ENCODE measurements around the gene DHX8.
"Not testable (repeated sequence)": the region's sequence is repeated elsewhere in the genome, so short reads cannot be mapped to it uniquely, and the experiment has no call there.

DHX8 gene

DNA sequence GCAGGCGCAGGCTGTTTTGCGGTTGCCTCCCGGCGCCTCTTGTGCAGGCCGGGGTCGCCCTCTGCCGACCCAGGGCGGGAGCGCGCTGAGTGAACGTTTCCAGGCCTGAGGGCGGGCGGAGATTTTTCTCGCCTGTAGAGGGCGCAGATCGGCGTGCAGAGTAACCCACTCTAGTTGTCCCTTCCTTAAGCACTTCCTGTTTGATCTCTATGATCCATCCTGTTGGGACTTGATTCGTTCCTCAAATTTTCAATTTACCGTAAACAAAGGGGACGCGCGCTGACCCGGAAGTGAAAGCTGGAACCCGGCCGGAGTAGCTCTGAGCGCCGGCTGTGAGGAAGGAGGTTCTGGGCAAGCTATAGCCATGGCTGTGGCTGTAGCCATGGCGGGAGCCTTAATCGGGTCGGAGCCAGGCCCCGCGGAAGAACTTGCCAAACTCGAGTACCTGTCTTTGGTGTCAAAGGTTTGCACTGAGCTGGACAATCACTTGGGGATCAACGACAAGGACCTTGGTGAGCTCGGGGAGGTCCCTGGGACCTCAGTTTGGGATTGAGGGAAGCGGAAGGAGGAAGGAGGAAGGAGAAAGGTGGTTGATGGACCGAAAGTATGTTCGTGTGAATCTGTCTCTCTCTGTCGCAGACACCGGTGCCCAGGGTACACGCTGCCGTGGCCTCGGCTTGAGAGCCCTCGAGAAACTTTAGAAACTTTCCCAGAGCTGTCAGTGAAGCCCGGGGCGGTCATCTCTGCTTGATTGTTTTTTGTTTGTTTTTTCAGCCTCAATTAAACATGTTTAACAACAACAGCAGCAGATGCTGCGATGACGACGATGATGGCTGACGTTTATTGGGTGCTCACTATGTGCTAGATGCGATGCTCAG is at the start of gene DHX8:
Gene DHX8, plus strand, starts transcription at position 302 of the 878 bp plus-strand sequence. Its CDS starts 63 bp downstream, at position 365.
- in situ Hi-C loops (cut with MboI; ENCODE audit: low pct_unique_long_range_greater_than_20kb, low sequenced_read_pairs), result no loop called here
- peak; percentile 99 for DNase-seq

GRCh38 chr17:43434902-43435319 is 48.9 kb upstream of the DHX8 start:
- in situ Hi-C loops (cut with MboI; ENCODE audit: low pct_unique_long_range_greater_than_20kb, low sequenced_read_pairs), result no loop called here
- no peak for DNase-seq

DNA sequence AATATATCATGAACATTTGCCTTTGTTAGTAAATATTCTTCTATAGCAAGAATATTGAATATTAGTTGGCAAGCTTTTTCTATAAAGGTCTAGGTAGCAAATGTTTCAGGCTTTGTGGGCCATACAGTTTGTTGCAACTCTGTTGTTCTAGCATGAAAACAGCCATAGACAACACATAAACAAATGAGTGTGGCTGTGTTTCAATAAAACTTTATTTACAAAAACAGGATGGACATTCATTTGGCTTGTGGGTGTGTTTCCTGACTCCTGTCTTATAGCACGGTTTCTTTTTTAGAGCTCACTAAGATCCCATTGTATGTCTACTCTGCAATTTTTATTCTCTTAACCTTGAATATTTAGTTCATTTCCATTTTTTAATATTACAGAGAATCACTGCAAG is 46.0 kb upstream of the DHX8 start:
- DNase-seq, result no peak
- in situ Hi-C loops (cut with MboI; ENCODE audit: low pct_unique_long_range_greater_than_20kb, low sequenced_read_pairs), result no loop called here

DNA sequence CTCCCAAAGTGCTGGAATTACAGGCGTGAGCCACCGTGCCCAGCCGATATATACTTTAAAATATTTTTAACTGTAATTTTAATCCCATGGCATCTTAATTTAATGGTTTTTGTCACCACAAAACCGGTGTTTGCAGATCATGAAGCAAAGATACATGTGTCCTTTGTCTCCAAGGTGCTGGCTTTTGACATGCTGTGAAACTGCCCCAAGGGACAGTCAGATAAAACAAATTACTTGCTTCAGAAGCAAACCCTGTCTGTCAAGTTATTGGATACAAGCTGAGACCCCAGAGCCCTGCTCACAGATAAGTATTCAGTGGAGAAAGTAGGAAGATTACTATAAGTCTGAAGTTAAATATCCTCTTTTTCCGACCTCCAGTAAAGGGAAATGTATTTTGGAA is 45.1 kb upstream of the DHX8 start:
- in situ Hi-C loops (cut with MboI; ENCODE audit: low pct_unique_long_range_greater_than_20kb, low sequenced_read_pairs), result no loop called here
- DNase-seq, result no peak

- in situ Hi-C loops (cut with MboI; ENCODE audit: low pct_unique_long_range_greater_than_20kb, low sequenced_read_pairs), result no loop called here
- DNase-seq, result no peak
These were observed 44.7 kb upstream of the DHX8 start for GRCh38 chr17:43439041-43439440.

DNA sequence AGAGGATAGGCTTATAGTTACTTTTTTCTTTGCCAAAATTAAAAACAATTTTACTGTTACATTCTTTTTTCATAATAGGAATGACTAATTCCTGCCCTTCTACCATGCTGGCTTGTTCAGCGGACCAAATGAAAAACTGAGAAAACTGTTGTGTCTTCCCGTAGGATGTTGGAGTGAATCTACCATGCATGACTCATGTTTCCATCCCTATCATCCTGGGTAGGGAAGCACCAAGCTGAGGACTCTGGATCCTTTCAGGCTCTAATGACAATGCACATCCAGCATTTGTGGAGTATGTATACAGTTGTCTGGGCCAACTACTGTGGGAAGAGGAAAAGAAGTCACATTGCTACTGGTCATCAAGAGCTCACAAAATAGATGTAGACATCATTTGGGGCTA is 41.1 kb upstream of the DHX8 start:
- DNase-seq, result no peak
- in situ Hi-C loops (cut with MboI; ENCODE audit: low pct_unique_long_range_greater_than_20kb, low sequenced_read_pairs), result no loop called here

DNA sequence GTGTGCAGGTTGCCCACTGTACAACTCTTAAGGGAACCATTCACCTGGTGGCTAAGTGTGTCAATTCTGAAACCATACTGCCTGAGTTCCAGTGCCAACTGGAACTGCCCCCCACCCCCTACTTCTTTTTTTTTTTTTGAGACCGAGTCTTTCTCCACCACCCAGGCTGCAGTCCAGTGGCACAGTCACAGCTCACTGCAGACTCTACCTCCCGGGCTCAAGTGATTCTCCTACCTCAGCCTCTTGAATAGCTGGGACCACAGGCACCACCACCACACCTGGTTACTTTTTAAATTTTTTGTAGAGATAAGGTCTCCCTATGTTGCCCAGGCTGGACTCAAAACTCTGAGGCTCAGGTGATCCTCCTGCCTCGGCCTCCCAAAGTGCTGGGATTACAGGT is 40.4 kb upstream of the DHX8 start:
- no peak for DNase-seq
- in situ Hi-C loops (cut with MboI; ENCODE audit: low pct_unique_long_range_greater_than_20kb, low sequenced_read_pairs), result no loop called here

GRCh38 chr17:43444223-43445008 is 39.4 kb upstream of the DHX8 start:
- no peak for DNase-seq
- in situ Hi-C loops (cut with MboI; ENCODE audit: low pct_unique_long_range_greater_than_20kb, low sequenced_read_pairs), result no loop called here

DNA sequence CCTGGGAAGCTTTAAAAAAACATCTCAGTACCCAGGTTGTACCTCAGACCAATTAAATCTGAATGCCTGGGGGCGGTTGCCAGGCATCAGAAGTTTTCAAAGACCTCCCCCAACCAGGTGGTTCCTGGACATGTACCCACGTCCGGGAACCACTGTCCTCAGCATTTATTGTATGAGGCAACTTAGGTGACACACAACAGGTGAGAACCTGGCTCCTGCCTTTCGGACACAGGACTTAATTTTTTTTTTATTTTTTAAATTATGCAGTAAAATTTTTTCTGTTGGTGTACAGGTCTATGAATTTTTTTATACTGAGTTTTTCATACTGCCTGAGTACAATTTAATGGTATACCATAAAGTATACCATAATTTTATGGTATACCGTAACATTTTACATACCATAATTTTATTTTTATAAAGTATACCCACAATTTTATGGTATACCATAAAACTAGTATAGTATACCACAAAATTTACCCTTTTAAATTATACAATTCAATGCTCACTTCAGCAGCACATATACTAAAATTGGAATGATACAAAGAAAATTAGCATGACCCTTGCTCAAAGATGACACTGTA is 38.7 kb upstream of the DHX8 start:
- in situ Hi-C loops (cut with MboI; ENCODE audit: low pct_unique_long_range_greater_than_20kb, low sequenced_read_pairs), result no loop called here
- DNase-seq, result no peak

DNA sequence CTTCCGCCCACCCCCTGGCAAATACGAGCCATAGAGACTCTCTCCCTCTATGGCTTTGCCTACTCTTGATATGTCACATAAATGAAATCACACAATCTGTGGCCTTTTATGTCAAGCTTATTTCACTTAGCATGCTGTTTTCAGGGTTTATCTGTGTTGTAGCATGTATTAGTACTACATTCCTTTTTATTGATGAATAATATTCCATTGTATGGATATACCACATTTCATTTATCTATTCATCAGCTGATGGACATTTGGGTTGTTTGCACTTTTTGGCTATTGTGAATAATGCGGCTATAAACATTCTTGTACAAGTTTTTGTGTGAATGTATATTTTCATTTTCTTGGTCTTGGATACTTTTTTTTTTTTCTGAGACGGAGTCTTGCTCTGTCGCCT is 37.0 kb upstream of the DHX8 start:
- DNase-seq, result no peak
- in situ Hi-C loops (cut with MboI; ENCODE audit: low pct_unique_long_range_greater_than_20kb, low sequenced_read_pairs), result no loop called here

DNA sequence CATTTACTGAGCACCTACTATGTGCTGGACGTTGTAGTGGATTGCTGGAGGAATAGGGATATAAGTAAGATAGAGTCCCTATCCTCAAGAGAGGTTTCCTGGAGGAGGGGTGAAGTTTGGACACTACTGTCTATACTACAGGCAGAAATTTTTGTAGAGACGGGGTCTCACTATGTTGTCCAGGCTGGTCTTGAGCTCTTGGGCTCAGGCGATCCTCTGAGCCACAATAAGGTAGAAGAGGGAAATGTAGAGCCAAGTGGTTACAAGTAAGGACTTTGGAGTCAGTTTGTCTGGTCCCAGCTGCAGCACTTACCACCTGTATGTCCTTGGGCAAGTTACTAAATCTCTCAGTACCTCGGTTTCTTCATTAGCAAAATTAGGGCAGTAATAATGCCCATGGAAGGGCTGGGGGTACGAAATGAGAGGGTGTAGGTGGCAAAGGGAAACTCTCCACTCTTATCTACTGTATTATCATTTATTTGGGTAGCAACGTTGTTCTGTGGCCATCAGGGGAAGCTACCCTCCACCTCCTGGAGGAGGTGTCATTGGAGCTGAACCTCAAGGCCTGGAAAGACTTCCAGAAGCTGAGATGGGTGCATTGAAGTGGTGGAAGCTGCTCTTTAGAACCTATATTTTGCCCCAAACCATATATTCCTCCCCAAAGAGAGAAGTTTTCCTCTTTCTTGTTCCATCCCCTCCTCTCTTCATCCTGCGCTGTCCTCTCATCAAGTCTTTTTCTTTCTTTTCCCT is 34.9 kb upstream of the DHX8 start:
- DNase-seq, result no peak
- in situ Hi-C loops (cut with MboI; ENCODE audit: low pct_unique_long_range_greater_than_20kb, low sequenced_read_pairs), result no loop called here

DNA sequence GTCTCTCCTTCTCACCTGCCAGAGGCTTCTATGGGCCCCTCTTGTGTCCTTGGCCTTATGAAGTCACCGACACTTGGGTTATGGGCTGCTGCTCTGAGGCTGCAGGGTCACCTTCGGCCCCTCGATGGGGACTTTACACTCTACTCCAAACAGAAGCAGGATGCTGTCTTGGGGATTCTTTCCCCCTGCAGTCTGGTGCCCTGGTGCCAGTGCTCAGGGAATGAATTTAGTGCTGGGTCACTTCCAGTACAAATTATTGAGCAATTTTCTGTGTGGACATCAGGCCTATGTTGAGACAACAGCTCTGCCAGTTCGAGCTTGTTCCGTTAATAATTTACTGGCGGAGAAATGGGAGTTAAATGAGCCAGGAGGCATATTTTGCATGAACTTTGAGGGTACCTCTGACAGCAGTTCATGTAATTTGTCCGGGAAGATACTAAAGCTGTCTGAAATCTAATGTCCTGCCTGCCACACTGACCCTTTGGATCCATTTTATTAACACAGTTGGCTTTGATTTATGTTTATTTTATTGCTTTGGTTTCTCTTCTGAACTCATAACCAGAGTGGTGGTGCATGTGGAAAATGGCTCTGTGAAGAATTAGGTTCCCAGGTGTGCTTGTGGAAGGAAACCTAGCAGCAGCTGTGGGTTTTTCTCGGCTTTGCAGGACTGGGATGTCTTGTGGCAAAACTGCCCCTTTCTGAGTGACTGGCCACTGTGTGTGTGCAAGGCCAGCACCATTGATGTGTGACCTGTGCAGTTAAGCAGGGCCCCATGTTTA is 34.1 kb upstream of the DHX8 start:
- no peak for DNase-seq
- in situ Hi-C loops (cut with MboI; ENCODE audit: low pct_unique_long_range_greater_than_20kb, low sequenced_read_pairs), result no loop called here

DNA sequence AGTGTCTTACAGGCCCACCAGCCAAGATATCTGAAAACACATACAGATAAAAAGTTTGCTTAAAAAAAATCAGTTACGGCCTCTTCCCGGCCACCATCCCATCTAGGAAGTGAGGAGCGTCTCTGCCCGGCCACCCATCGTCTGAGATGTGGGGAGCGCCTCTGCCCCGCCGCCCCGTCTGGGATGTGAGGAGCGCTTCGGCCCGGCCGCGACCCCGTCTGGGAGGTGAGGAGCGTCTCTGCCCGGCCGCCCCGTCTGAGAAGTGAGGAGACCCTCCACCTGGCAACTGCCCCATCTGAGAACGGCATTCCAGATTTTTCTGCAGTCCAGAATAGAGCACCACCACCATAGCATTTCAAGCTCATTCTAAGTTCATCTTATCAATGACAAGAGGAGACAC is 33.0 kb upstream of the DHX8 start:
- DNase-seq; in situ Hi-C loops (cut with MboI; ENCODE audit: low pct_unique_long_range_greater_than_20kb, low sequenced_read_pairs): not testable (repeated sequence)

DNA sequence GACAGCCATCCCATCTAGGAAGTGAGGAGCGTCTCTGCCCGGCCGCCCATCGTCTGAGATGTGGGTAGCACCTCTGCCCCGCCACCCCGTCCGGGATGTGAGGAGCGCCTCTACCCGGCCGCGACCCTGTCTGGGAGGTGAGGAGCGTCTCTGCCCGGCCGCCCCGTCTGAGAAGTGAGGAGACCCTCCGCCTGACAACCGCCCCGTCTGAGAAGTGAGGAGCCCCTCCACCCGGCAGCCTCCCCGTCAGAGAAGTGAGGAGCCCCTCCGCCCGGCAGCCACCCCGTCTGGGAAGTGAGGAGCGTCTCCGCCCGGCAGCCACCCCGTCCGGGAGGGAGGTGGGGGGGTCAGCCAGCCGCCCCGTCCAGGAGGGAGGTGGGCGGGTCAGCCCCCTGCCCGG is 32.0 kb upstream of the DHX8 start:
- DNase-seq; in situ Hi-C loops (cut with MboI; ENCODE audit: low pct_unique_long_range_greater_than_20kb, low sequenced_read_pairs): not testable (repeated sequence)

DNA sequence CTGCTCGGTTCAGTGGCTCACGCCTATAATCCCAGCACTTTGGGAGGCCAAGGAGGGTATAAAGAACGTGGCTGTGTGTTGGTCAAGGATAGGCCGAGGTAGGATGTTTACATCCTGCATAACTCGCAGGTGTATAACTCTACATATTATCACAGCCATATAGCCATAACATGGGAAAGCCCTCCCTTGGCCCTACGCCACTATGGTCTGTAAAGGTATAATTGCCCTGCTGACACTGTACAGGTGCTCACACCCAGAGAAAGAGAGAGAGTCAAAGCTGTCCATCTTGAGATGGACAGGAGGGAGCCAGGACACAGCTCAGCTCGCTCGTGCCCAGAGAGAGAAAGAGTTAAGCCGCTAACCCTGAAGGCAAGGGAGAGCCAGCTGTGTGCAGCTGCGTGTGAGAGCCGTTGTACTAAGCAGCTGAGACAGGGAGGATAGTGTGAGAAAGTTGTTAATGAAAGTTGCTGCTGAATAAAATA is 30.4 kb upstream of the DHX8 start:
- DNase-seq, result no peak

GRCh38 chr17:43454868-43455267 is 28.9 kb upstream of the DHX8 start:
- no peak for DNase-seq
- in situ Hi-C loops (cut with MboI; ENCODE audit: low pct_unique_long_range_greater_than_20kb, low sequenced_read_pairs), result no loop called here

More for the DNA sequence above, 30.4 kb upstream of the DHX8 start:
- in situ Hi-C loops (cut with MboI; ENCODE audit: low pct_unique_long_range_greater_than_20kb, low sequenced_read_pairs), result no loop called here

DNA sequence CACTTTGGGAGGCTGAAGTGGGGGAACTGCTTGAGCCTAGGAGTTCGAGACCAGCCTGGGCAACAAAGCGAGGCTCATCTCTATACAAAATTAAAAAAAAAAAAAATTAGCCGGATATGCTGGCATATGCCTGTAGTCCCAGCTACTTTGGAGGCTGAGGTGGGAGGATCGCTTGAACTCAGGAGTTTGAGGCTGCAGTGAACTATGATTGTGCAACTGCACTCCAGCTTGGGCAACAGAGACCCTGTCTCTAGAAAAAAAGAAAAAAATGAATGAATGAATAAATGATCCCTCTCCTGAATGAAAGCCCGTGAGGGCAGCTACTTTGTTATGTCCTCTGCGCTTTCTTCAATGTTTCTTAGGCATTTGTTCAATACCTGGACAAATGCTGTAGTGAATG is 27.7 kb upstream of the DHX8 start:
- in situ Hi-C loops (cut with MboI; ENCODE audit: low pct_unique_long_range_greater_than_20kb, low sequenced_read_pairs), result no loop called here

DNA sequence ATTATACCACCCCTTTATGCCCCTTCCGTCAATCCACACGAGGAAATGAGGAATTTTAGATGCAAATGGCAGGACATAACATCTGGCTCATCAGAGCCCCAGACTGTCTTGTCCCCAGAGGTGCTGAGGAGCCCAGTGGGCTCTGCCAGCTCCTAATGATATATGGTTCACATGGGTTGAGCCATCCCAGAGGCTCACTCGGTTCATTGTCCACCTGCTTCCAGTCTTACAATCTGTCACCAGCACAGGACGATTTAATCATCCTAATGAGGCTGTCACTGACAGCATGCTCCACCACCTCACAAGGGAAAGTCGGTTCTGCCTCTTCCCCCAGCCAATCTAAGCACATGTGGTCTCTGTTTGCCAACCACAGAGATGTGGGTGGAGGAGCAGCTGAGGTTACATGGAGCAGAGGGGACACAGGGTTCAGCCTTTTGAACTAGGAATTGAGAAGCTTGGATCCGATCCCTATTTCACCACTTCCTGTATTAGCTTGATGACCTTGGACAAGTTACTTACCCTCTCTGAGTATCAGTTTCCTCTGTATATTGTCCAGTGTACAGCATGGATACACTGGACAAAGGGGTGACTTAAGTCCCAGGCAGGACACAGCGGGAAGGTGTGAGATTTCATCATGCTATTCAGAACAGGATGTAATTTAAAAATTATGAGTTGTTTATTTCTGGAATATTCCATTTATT is 27.0 kb upstream of the DHX8 start:
- peak; percentile 75 for DNase-seq
- in situ Hi-C loops (cut with MboI; ENCODE audit: low pct_unique_long_range_greater_than_20kb, low sequenced_read_pairs), result no loop called here

More for the DNA sequence above, 27.7 kb upstream of the DHX8 start:
- DNase-seq, result no peak
